ENCODE measurements around the gene PCLAF.

DNA sequence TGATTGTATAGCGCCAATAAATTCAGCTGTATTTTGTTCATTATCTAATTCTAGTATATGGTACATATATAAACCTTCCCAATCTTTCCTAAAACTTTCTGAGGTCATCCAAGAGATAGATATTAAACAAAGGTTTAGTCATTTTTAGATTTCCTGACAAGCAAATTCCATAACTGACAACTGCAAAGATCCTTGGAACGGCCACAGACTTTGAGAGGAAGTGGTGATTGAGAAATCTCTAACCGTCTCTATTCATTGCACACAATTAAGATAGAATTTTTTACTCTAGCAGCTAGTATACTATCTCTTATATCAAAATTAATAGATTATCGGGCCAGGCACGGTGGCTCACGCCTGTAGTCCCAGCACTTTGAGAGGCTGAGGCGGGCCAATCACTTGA, 30.0 kb downstream of the PCLAF start:
- TF ChIP-seq EZH2 (IDR thresholded peaks at IDR 0.05) (no peak), EZH2phosphoT487 (IDR thresholded peaks at IDR 0.05; ENCODE audit: borderline replicate concordance) (no peak), POLR2A (IDR thresholded peaks at IDR 0.05; ENCODE audit: borderline replicate concordance, extremely low read depth, insufficient read depth, insufficient read length) (no peak), ZFX (IDR thresholded peaks at IDR 0.05) (no peak), YY1 (IDR thresholded peaks at IDR 0.05; ENCODE audit: extremely low read depth, insufficient replicate concordance, low read depth, low read length) (no peak), SIN3A (IDR thresholded peaks at IDR 0.05; ENCODE audit: low read depth) (no peak), POLR2AphosphoS5 (IDR thresholded peaks at IDR 0.05; ENCODE audit: low read depth, low read length) (no peak), JUND (IDR thresholded peaks at IDR 0.05) (no peak)
- TF ChIP-seq, protein P1, sequence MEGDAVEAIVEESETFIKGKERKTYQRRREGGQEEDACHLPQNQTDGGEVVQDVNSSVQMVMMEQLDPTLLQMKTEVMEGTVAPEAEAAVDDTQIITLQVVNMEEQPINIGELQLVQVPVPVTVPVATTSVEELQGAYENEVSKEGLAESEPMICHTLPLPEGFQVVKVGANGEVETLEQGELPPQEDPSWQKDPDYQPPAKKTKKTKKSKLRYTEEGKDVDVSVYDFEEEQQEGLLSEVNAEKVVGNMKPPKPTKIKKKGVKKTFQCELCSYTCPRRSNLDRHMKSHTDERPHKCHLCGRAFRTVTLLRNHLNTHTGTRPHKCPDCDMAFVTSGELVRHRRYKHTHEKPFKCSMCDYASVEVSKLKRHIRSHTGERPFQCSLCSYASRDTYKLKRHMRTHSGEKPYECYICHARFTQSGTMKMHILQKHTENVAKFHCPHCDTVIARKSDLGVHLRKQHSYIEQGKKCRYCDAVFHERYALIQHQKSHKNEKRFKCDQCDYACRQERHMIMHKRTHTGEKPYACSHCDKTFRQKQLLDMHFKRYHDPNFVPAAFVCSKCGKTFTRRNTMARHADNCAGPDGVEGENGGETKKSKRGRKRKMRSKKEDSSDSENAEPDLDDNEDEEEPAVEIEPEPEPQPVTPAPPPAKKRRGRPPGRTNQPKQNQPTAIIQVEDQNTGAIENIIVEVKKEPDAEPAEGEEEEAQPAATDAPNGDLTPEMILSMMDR (IDR thresholded peaks at IDR 0.05 in 2 of 3, conservative IDR thresholded peaks at IDR 0.05 in 1 of 3; ENCODE audit: borderline replicate concordance in 1 of 3, insufficient read depth in 1 of 3, low read depth in 2 of 3, low read length in 2 of 3), result no peak
- TF ChIP-seq, protein P2, sequence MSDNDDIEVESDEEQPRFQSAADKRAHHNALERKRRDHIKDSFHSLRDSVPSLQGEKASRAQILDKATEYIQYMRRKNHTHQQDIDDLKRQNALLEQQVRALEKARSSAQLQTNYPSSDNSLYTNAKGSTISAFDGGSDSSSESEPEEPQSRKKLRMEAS (IDR thresholded peaks at IDR 0.05), result no peak
